ENCODE measurements around the gene C1D.

DNA sequence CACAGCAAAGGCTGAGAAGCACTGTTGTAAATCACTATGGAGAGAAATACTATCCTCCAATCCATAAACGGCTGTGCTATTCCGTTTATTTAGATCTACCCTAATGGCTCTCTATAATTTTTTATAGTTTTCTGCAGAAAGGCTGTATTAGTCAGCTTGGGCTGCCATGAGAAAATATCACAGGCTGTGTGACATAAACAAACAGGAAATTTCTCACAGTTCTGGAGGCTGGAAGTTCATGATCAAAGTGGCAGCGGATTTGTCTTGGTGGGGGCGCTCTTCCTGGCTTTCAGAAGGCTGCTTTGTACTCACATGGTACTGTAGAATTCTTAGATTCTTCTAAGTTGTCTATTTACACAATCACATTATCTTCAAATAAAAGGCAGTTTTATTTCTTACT is 44.1 kb downstream of the C1D start:
- no peak for TF ChIP-seq POLR2A (IDR thresholded peaks at IDR 0.05)
- TF ChIP-seq, protein P1, sequence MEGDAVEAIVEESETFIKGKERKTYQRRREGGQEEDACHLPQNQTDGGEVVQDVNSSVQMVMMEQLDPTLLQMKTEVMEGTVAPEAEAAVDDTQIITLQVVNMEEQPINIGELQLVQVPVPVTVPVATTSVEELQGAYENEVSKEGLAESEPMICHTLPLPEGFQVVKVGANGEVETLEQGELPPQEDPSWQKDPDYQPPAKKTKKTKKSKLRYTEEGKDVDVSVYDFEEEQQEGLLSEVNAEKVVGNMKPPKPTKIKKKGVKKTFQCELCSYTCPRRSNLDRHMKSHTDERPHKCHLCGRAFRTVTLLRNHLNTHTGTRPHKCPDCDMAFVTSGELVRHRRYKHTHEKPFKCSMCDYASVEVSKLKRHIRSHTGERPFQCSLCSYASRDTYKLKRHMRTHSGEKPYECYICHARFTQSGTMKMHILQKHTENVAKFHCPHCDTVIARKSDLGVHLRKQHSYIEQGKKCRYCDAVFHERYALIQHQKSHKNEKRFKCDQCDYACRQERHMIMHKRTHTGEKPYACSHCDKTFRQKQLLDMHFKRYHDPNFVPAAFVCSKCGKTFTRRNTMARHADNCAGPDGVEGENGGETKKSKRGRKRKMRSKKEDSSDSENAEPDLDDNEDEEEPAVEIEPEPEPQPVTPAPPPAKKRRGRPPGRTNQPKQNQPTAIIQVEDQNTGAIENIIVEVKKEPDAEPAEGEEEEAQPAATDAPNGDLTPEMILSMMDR (IDR thresholded peaks at IDR 0.05): no peak

Data from uterus (tissue), 2 donors.